NB4 (cell line): ENCODE measurements around the gene FXYD1.

Experiments used
- DNase-seq: peaks from one replicate; pipeline ENCODE4 v3.0.0; 2010; ENCODE audit warnings: low read depth
- H3K4me3 ChIP-seq: one replicate; pipeline ENCODE4 v1.5.1; 2011; ENCODE audit warnings: mild to moderate bottlenecking, low read depth, low read length, moderate library complexity
- MYC ChIP-seq: IDR thresholded peaks from 2 replicates; pipeline ENCODE4 v1.6.1; 2011; ENCODE audit warnings: low read depth, low read length
- POLR2A ChIP-seq: IDR thresholded peaks from 2 replicates; pipeline ENCODE4 v1.6.1; 2011; ENCODE audit warnings: mild to moderate bottlenecking; ENCODE audit not compliant: insufficient read length; ENCODE audit errors: extremely low read depth
- TF ChIP-seq, protein P1 (sequence below): IDR thresholded peaks from one replicate; pipeline ENCODE4 v1.5.1; 2012; ENCODE audit warnings: low read depth, low read length
- TF ChIP-seq, protein P2 (sequence below): IDR thresholded peaks from 2 replicates; pipeline ENCODE4 v1.6.1; 2011; ENCODE audit warnings: low read depth, low read length

Gene FXYD1

DNA sequence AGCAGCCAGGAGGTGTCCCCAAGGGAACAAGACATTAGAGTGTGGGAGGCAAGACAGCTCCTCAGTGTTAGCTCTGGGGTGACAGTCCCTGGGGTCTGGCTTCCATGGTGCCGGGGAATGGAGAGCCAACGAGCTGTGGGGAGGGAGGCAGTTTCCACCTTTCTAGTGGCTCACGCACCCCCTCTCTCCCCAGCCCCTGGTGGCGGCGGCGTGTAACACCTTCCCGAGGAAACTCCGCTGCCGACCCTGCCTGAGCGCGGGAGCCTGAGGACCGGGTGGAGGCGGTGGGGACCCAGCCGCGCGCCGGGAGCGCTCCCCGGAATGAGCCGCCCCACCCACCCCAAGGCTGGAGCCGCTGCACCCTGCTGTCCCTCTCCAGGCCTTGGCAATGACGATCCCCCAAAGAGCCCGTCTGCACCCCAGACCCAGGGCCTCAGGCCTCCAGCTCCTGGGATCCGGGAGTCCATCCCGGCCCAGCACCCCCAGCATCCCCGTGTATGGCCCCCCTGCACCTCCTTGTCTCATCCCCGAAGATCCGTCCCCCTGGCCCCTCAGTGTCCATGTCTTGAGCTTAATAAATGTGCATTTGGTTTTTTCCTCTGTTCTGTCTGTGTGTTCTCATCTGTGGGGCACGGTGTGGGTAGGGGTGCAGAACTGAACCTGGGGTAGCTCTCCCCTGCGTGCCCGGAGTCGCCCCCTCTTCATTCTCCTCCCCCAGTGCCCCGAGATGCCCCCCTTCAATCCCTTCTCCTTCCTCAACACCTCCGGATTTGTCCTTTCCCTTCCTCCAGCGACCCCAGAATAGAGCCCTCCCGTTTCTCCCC lies 15.3 kb downstream of the FXYD1 start:
- peak overlapping the region; percentile 59 for H3K4me3 ChIP-seq
- no peak for TF ChIP-seq MYC
- TF ChIP-seq, protein P1, sequence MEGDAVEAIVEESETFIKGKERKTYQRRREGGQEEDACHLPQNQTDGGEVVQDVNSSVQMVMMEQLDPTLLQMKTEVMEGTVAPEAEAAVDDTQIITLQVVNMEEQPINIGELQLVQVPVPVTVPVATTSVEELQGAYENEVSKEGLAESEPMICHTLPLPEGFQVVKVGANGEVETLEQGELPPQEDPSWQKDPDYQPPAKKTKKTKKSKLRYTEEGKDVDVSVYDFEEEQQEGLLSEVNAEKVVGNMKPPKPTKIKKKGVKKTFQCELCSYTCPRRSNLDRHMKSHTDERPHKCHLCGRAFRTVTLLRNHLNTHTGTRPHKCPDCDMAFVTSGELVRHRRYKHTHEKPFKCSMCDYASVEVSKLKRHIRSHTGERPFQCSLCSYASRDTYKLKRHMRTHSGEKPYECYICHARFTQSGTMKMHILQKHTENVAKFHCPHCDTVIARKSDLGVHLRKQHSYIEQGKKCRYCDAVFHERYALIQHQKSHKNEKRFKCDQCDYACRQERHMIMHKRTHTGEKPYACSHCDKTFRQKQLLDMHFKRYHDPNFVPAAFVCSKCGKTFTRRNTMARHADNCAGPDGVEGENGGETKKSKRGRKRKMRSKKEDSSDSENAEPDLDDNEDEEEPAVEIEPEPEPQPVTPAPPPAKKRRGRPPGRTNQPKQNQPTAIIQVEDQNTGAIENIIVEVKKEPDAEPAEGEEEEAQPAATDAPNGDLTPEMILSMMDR = peak; percentile 36
- peak; percentile 44 for DNase-seq

DNA sequence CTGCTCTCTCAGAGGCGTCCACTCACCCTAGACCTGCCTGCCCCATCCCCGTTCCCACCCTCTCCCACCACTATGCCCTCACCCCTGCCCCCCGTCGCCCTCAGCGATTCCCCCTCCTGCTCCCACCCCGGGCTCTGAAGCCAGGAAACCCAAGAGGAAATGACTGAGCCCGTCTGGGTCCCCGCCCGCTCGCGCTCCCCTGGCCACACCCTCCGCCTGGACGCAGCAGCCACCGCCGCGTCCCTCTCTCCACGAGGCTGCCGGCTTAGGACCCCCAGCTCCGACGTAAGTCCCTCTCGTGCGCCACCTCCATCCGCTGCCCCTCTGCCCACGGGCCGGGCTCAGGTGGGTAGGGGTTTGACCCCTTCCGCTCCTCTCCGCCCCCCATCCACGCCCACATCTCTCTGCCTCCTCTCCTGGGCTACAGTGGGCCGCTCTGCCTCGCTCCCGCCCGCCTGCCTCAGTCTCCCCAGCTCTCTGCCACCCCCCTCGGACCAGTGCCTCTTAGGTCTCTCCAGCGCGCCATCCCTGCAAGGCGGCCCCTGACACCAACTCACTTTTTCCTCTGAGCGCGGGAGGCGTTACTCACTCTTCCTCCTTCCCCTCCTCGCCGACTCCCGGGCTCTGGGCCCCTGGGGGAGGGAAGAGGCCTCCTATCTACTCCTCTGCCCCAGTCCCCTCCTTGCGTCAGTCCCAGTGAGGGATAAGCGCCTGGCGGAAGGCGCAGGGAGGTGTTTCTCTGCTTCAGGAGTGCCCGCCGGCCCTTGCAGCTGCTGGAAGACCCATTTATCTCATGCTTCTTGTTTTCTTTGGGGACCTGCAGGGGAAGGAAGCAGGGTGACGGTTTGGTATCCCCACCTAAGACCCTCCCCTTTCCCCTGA lies 16.1 kb downstream of the FXYD1 start, which contains the start of gene FXYD5:
Gene FXYD5 (plus strand): TSS at position 211 of the 882 bp plus-strand sequence. CDS start 816 bp downstream, outside the sequence.
- DNase-seq = peak; percentile 84
- TF ChIP-seq MYC (no peak), POLR2A (peak; percentile 30)
- TF ChIP-seq, protein P1 = no peak
- TF ChIP-seq, protein P2, sequence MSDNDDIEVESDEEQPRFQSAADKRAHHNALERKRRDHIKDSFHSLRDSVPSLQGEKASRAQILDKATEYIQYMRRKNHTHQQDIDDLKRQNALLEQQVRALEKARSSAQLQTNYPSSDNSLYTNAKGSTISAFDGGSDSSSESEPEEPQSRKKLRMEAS = peak; percentile 5; the same call in 1 of the 2 replicates

DNA sequence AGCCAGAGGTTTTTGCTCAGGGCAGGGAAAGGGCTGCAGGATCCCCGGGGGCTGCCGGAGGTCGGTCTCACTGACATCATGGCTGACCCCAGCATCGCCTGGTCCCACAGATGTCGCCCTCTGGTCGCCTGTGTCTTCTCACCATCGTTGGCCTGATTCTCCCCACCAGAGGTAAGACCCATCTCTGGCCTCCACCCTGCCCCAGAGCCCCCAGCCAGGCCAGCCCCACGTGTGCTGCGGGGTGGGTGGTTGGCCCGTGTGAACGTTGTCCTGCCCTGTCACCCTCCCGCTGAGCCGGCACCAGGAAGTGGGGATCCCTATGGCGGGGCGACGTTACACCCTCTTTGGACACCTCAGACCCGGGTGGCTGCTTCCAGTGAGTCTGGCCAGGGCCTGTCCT lies 16.8 kb downstream of the FXYD1 start:
- no peak for TF ChIP-seq POLR2A
- TF ChIP-seq MYC = no peak
- TF ChIP-seq, protein P2 = no peak
- TF ChIP-seq, protein P1 = no peak
- DNase-seq = no peak
- peak overlapping the region; percentile 59 for H3K4me3 ChIP-seq

More for the DNA sequence above, 16.1 kb downstream of the FXYD1 start, which contains the start of gene FXYD5:
- H3K4me3 ChIP-seq = peak within 1 kb of the TSS; percentile 59

DNA sequence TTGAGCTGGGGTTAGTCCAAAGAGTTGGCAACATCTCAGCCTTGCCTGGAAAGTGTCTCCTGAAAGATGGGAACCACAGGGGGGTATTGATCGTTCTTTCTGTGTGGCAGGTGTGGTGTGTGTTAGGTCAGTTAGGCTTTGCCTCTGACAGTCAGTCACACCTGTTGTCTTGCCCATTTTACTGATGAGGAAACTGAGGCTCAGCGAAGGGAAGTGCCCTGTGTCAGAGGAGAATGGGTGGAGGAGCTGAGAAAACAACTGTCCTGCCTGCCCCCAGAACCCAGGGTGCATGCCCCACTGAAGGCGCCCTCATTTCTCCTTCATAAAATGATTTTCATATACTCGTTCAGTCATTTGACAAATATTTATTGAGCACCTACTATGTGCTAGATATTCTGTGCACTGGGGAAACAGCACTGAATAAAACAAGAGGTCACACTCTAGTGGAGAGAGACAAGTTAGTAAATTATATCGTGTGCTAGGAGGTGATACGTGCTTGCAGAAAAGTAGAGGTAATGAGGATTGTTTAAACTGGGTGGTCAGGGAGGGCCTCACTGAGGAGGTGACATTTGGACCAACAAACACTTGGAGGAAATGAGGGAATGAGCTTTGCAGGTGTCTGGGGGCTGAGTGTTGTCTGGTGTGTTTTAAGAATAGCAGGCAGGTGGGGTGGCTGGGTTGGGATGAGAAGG lies 17.5 kb downstream of the FXYD1 start:
- no peak overlapping the region for H3K4me3 ChIP-seq

DNA sequence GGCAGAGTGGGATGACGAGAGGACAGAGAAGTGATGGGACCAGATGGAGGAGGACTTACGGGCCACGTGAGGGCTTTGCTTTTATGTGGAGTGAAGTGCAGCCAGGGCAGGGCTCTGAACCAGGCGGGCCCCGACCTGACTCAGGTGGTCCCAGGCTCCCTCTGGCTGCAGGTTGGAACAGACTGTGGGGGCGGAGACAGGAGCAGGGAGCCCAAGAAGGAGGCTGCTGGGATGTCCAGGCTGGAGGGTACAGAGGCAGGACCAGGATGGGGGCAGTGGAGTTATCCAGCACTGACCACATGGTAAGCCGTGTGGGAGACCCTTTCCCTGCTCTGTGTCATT lies 18.0 kb downstream of the FXYD1 start:
- TF ChIP-seq, protein P2 = no peak
- TF ChIP-seq, protein P1 = no peak
- DNase-seq = no peak
- H3K4me3 ChIP-seq = no peak overlapping the region

More for the DNA sequence above, 17.5 kb downstream of the FXYD1 start:
- no peak for DNase-seq
- TF ChIP-seq, protein P1 = no peak
- TF ChIP-seq POLR2A = no peak
- TF ChIP-seq, protein P2 = no peak
- no peak for TF ChIP-seq MYC
